ENCODE data around the gene PACRG.

PACRG gene

DNA sequence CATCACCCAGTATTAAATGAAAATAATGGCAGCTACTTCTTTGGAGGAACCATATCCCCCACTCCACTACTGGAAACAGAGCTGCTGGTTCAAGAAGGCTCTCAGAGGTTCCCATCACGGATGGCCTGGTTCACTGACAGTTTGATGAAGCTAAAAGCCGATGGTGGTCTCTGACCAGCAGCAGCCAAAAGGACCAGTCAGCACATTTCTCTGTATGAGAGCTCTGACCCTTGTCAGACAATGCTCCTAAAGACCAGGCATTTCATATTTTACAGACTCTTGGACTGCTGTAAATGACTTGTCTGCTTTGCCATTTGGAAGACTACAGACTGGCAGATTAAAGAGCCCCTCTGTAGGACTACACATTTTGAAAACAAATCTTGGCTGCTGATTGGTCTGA, 16.8 kb upstream of the PACRG start:
- no peak for DNase-seq (ENCODE audit: low read depth)

GRCh38 chr6:162711376-162711775, 16.4 kb upstream of the PACRG start:
- DNase-seq (ENCODE audit: low read depth): no peak

DNA sequence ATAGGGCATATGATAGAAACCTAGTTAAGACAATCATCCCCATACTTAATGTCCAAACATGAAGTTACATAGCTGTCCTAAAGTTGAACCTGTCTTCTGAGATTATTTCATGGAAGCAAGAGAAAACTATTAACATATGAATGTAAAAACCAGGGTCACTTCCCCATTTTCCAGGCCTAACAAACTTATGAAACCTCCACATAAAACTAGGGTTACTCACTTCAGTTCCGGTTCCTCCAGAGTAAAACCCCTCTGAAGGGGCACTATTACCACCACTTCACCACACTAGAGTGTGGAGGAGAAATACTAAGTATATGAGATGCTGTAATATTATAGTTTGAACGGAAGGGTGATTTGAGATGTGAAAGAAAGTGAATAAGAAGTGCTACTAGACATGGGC, 15.1 kb upstream of the PACRG start:
- no peak for DNase-seq (ENCODE audit: low read depth)

DNA sequence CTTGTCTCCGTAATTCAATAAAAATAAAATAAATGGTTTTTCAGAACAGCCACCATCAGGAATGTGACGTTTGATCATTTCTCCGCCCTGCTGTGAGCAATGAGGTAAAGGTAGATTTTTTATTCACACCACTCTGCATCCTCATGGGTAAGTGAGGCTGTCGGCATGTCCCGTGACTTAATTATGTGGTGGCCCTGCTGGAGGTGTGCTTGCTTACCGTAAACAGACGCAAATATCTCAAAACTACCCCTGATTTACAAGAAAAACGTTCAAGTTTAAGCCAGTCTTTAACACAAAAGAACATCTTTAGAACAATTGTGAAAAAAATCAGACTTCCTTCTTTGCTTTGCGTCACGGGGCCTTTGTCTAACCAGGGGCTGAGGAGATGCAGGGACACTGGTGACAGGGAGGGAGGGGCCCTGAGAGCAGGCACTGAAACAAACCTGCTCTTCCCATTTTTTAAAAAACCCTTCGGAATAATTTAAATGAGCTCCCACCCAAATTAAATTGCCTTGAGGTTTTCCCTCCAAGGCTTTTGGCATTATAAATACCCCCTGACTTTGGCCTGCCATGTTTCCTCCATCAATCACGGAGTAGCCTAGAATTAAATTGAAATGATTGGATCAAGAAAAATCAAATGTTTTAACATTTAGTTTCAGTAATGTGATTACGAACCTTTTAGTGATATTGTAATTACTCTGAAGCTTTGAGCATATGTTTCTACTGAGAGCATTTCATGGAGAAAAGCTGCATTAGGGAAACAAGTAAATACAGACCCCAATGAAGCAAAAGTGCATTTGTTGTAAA, 13.6 kb upstream of the PACRG start:
- DNase-seq (ENCODE audit: low read depth): no peak

- no peak for DNase-seq (ENCODE audit: low read depth)
Observed at GRCh38 chr6:162715601-162716000, 12.2 kb upstream of the PACRG start.

- no peak for DNase-seq (ENCODE audit: low read depth)
Observed at GRCh38 chr6:162719528-162719927, 8.2 kb upstream of the PACRG start.

- no peak for DNase-seq (ENCODE audit: low read depth)
Observed at GRCh38 chr6:162721404-162721687, 6.4 kb upstream of the PACRG start.

DNA sequence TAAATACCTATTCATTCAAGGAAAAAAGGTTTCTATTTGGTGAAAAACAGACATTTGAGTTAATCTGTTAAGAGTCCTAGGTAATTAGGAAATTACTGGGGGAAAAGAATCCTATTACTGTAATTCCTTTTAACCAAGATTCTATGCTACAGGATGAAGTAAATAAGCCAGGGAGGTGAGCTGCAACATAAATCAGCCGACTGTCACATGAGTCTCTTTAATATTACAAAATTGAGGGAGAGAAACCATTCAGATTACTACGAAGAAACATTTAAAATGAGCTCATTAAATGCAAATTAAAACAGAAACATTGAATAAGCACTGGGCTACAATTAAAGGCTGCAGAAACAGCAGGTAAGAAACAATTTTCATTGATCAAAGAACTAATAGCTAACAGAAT, 5.5 kb upstream of the PACRG start:
- no peak for DNase-seq (ENCODE audit: low read depth)

DNA sequence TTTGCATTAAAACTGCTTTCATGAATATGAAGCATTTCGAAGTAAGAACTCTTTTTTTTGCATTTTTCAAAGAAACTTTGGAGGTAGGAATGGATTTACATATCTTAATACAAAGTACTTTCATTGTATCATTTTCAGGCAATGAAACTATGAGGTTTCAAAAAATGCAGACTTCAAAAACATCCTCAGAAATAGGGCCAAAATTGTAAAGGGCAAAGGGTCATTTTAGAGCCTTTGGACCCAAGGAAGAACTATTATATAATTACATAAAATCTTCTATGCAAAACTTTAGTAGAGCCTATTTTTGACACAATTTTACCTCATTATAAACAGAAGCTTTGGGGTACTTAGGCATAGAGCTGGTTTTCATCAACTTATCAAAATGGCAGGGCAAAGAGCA, 5.1 kb upstream of the PACRG start:
- DNase-seq (ENCODE audit: low read depth): no peak

GRCh38 chr6:162726947-162727321, 840 bp upstream of the PACRG start:
- no peak for DNase-seq (ENCODE audit: low read depth)

- DNase-seq (ENCODE audit: low read depth): no peak
Observed at GRCh38 chr6:162728197-162728596, 423 bp downstream of the PACRG start.

GRCh38 chr6:162728706-162729105, 932 bp downstream of the PACRG start:
- no peak for DNase-seq (ENCODE audit: low read depth)

DNA sequence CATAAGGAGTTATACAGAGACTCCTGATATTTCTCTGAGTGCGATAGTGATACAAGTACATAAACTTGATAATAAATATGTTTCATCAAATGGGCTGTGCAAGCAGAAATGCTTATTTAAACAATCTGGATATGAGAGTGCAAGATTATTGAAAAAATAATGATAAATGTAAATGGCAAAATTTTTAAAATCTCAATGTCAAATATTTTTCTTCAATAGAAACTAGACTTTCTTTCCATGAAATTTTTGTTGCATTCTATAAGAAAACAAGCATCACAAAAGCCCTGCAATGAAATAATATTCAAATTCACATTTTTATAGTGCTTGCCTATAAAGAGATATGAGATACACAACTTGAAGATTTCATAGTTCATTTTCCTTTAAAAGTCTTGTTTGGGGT, 2.7 kb downstream of the PACRG start:
- no peak for DNase-seq (ENCODE audit: low read depth)

DNA sequence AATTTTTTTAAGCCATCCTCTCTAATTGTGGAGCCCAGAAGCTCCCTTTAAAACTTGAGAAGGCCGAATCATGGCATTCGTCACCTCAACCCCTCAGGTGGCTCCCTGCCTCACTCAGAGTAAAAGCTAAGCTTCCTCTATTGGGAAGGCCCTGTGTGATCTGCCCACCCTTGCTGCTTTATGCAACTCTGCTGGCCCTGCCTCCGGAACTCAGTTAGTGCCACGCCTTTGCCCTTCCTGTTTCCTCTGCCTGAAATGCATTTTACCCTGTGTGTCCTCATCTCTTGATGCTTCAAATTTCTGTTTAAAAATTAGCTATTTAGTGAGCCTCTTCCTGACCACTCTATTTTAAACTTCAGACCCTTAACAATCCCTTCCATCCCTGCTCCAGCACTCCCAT, 5.7 kb downstream of the PACRG start:
- DNase-seq (ENCODE audit: low read depth): no peak

GRCh38 chr6:162736961-162737360, 9.2 kb downstream of the PACRG start:
- DNase-seq (ENCODE audit: low read depth): no peak

DNA sequence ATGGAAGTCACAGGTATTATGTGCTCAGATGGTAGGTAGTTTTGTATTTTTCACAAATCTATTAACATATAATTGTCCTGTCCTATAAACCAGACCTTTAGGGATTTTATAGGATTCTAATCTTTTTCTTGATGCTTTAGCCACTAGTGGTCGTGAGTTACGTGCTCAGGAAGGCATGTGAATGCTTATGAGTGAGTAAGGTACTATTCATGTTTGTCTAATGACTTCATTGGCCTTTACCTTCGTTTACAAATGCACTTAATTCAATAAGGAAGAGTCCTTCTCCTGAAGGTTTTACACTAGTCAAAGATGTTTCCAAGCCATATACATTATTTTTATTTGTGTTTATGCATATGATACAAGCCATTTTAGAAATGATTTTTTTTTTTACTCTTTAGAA, 23.0 kb downstream of the PACRG start:
- DNase-seq (ENCODE audit: low read depth): peak; percentile 36

- no peak for DNase-seq (ENCODE audit: low read depth)
Observed at GRCh38 chr6:162751211-162751859, 23.6 kb downstream of the PACRG start.

GRCh38 chr6:162753775-162754174, 26.0 kb downstream of the PACRG start:
- no peak for DNase-seq (ENCODE audit: low read depth)

DNA sequence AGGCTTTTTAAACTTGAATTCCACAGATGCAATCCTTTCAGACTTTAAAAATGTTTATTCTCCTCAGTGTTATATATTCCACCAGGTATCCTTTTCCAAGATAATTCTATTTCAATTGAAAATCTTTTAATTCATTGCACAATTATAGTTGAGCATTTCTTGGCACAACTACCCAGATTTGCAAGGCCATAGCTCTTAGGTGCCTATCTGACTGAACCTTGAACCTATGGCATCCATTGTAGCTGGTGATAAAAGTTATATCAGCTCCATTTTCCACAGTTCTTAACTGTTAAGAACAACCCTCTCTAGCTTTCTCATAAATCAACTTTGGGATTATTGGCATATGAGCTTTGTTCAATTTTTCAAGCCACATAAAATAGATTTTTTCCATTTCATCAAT, 42.4 kb downstream of the PACRG start:
- no peak for DNase-seq (ENCODE audit: low read depth)

- DNase-seq (ENCODE audit: low read depth): no peak
Observed at GRCh38 chr6:162770955-162771354, 43.2 kb downstream of the PACRG start.

DNA sequence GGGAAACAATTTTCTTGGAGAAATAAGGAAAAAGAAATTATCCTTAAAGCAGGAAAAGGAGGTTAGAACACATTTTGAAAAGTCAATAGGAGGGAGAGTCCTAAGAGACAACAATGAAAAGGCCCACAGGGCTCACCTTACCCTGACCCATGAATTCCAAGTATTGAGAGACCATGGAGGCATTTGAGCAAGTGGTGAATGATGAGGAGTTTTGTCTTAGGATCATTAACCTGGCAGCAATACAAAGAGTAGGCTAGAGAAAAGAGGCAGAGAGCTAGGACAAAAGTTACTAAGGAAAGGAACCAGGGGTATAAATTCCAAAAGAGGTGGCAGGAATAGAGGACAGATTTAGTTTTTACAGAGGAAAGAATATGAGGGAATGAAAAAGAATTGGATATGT, 44.7 kb downstream of the PACRG start:
- no peak for DNase-seq (ENCODE audit: low read depth)

DNA sequence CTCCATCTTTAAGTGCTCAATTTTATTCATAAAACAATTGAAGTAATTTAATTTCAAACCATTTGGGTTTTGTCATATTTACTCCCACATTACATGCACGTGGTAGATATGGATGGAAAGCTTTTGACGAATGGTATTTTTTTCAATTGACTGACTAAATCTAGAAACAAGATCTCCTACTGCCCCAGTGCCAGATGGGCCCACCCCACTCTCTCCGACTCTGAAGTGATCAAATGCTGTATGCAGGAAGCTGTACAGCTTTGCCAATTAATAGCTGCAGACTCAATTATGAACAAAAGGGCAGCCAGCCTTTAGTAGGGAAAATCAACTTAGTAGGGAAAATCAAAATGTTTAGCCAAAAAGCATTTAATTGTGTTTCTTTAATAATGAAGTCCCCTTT, 46.2 kb downstream of the PACRG start:
- no peak for DNase-seq (ENCODE audit: low read depth)

DNA sequence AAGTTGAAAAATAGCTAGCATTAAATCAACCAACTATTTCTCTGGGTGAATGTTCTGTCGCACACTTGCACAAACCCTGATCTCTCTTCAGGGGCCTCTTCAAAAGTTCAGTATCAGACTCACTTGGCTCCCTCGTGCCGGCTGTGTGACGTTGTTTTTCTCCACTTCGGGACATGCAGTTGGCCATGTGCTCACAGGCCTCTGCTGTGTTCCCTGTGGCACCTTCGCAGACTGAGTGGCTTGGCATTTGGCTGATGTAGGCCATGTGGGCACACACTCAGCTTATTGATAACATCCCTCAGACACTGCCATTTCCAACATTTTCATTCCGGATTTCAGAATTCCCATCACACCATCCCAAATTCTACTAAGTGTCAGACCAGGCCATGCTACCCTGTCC, 49.3 kb downstream of the PACRG start:
- DNase-seq (ENCODE audit: low read depth): no peak

GRCh38 chr6:162778603-162779002, 50.8 kb downstream of the PACRG start:
- DNase-seq (ENCODE audit: low read depth): no peak
